Colonic mucosa (tissue), 4 donors: ENCODE results near the gene HIRA. TPM values are rescaled to one million over a fixed set of nuclear protein-coding genes. Genes with fewer than 3 reads are reported as not detected.

Experiments
- DNase-seq: peaks from one replicate; pipeline ENCODE4 v3.0.0-alpha.2; 2020
- H3K27ac ChIP-seq: fragments of 200-600 bp; one replicate; pipeline ENCODE4 v1.8.0; 2021
- H3K27me3 ChIP-seq: fragments of 200-600 bp; one replicate; pipeline ENCODE4 v1.8.0; 2021
- H3K36me3 ChIP-seq: fragments of 200-600 bp; one replicate; pipeline ENCODE4 v1.8.0; 2021
- H3K4me1 ChIP-seq: fragments of 200-600 bp; one replicate; pipeline ENCODE4 v1.8.0; 2021; ENCODE audit warnings: mild to moderate bottlenecking
- H3K4me3 ChIP-seq: fragments of 200-600 bp; one replicate; pipeline ENCODE4 v1.8.0; 2021
- H3K9ac ChIP-seq, 2 donors: one replicate each; pipeline ENCODE4 v1.7.0; 2013; ENCODE audit warnings: control low read depth in 2 of 2, low read depth in 2 of 2, low read length in 2 of 2
- H3K9me3 ChIP-seq: fragments of 200-600 bp; one replicate; pipeline ENCODE4 v1.8.0; 2021
- CTCF ChIP-seq: fragments of 200-600 bp; IDR thresholded peaks from one replicate; pipeline ENCODE4 v1.8.0; 2022; ENCODE audit warnings: antibody characterized with exemption, mild to moderate bottlenecking
- intact Hi-C: fragments of 100-400 bp; cut with DNase I; formaldehyde crosslinking; loops from one replicate; pipeline ENCODE4 v1.14.1; 2022
- total RNA-seq, 2 donors: library from RNA; stranded (reverse); fragmentation: NEBNext Ultra II Directional in 1 of 2; extraction: Animal tissue kit (Norgen Biotek cat#: 25700) in 1 of 2; gene quantifications; one replicate each; pipeline ENCODE4 v1.2.1, GENCODE V29; 2021
- donor health status: healthy.
- donor health status: DM: no; HTN: no; CAD: no.
- donor health status: DM: no; HTN: no; CAD: no.

The HIRA gene
- total RNA-seq, 2 donors from 2014 or later = 22.3 to 41.5 TPM

- H3K9ac ChIP-seq = peak overlapping the region; percentile 88 to 96
- no peaks in the 10 kb centered on the region for H3K36me3 ChIP-seq
- TF ChIP-seq CTCF = no peak
- H3K27ac ChIP-seq = peak overlapping the region; percentile 29
- H3K27me3 ChIP-seq = no peaks in the 10 kb centered on the region
- H3K4me1 ChIP-seq = peaks cover 2% of the 10 kb centered on the region
- peak overlapping the region; percentile 59 for H3K4me3 ChIP-seq
- intact Hi-C loops = no loop called here
- DNase-seq = peak; percentile 38
- H3K9me3 ChIP-seq = no peaks in the 10 kb centered on the region
These were observed 1.3 kb downstream of the HIRA start for GRCh38 chr22:19429950-19430889.

GRCh38 chr22:19424186-19424500 is 7.4 kb downstream of the HIRA start:
- no peaks in the 10 kb centered on the region for H3K4me1 ChIP-seq
- no peak overlapping the region for H3K27ac ChIP-seq
- intact Hi-C loops = no loop called here
- no peak for DNase-seq
- TF ChIP-seq CTCF = no peak
- no peaks in the 10 kb centered on the region for H3K9me3 ChIP-seq
- H3K27me3 ChIP-seq = no peaks in the 10 kb centered on the region
- no peak overlapping the region for H3K9ac ChIP-seq
- no peak overlapping the region for H3K4me3 ChIP-seq
- no peaks in the 10 kb centered on the region for H3K36me3 ChIP-seq

GRCh38 chr22:19422440-19423301 is 8.9 kb downstream of the HIRA start:
- Histone ChIP-seq H3K27ac (no peak overlapping the region), H3K4me3 (no peak overlapping the region), H3K9ac (no peak overlapping the region), H3K27me3 (no peaks in the 10 kb centered on the region), H3K4me1 (no peaks in the 10 kb centered on the region), H3K9me3 (no peaks in the 10 kb centered on the region), H3K36me3 (no peaks in the 10 kb centered on the region)
- intact Hi-C loops = no loop called here
- no peak for TF ChIP-seq CTCF
- DNase-seq = no peak

GRCh38 chr22:19420321-19420720 is 11.2 kb downstream of the HIRA start:
- no peak overlapping the region for H3K9ac ChIP-seq
- H3K36me3 ChIP-seq = no peaks in the 10 kb centered on the region
- H3K9me3 ChIP-seq = no peaks in the 10 kb centered on the region
- TF ChIP-seq CTCF = no peak
- H3K27ac ChIP-seq = no peak overlapping the region
- H3K4me1 ChIP-seq = no peaks in the 10 kb centered on the region
- intact Hi-C loops = no loop called here
- no peaks in the 10 kb centered on the region for H3K27me3 ChIP-seq
- no peak overlapping the region for H3K4me3 ChIP-seq
- DNase-seq = no peak

- Histone ChIP-seq H3K36me3 (no peaks in the 10 kb centered on the region), H3K4me1 (no peaks in the 10 kb centered on the region), H3K27me3 (no peaks in the 10 kb centered on the region), H3K27ac (no peak overlapping the region), H3K9ac (no peak overlapping the region), H3K4me3 (no peak overlapping the region), H3K9me3 (no peaks in the 10 kb centered on the region)
- DNase-seq = no peak
- no peak for TF ChIP-seq CTCF
- intact Hi-C loops = no loop called here
These were observed 11.9 kb downstream of the HIRA start for GRCh38 chr22:19419464-19420178.
